CD14-positive monocyte (primary cell): ENCODE results near the gene CXCR6. TPM values are rescaled to one million over a fixed set of nuclear protein-coding genes. Genes with fewer than 3 reads are reported as not detected.

Experiments used
- DNase-seq, 3 donors: peaks; one replicate each; pipeline ENCODE4 v3.0.0-alpha.2; 2011 to 2022
- H2AFZ ChIP-seq: 2 replicates; pipeline ENCODE4 v1.6.0; 2012; ENCODE audit warnings: mild to moderate bottlenecking, low read depth, low read length, inconsistent platforms; ENCODE audit not compliant: insufficient read depth, poor library complexity, severe bottlenecking
- H3K27ac ChIP-seq, 2 donors: 1 replicate in 1 of 2; 2 replicates in 1 of 2; pipeline ENCODE4 v1.5.1; 2012 to 2013; ENCODE audit warnings: low read length in 2 of 2, control low read depth in 1 of 2, inconsistent platforms in 1 of 2, low read depth in 1 of 2, mild to moderate bottlenecking in 1 of 2
- H3K27me3 ChIP-seq, 2 donors: one replicate each; pipeline versions ENCODE4 v1.6.0 to v1.6.1; 2011 to 2013; ENCODE audit warnings: low read length in 2 of 2; ENCODE audit not compliant: control insufficient read depth in 2 of 2, insufficient read depth in 2 of 2
- H3K36me3 ChIP-seq, 2 donors: replicated peaks in 1 of 2; 1 replicate in 1 of 2; 2 replicates in 1 of 2; pipeline versions ENCODE4 v1.5.1 to v1.6.1; 2012 to 2013; ENCODE audit warnings: low read length in 2 of 2, control low read depth in 1 of 2, inconsistent platforms in 1 of 2, mild to moderate bottlenecking in 1 of 2; ENCODE audit not compliant: insufficient read depth in 2 of 2, control insufficient read depth in 1 of 2
- H3K4me1 ChIP-seq, 2 donors: 1 replicate in 1 of 2; 2 replicates in 1 of 2; pipeline versions ENCODE4 v1.5.1 to v1.6.1; 2012 to 2013; ENCODE audit warnings: low read length in 2 of 2, control low read depth in 1 of 2, inconsistent platforms in 1 of 2, mild to moderate bottlenecking in 1 of 2, moderate library complexity in 1 of 2; ENCODE audit not compliant: insufficient read depth in 2 of 2, control insufficient read depth in 1 of 2
- H3K4me2 ChIP-seq: replicated peaks from 2 replicates; pipeline ENCODE3; 2012; ENCODE audit warnings: low read length, moderate library complexity, mild to moderate bottlenecking; ENCODE audit not compliant: poor library complexity, severe bottlenecking; ENCODE audit errors: extremely low read depth
- H3K4me3 ChIP-seq, 3 experiments: fragments of 200-600 bp in 1 of 3; sonication (generic) in 1 of 3; replicated peaks in 1 of 3; 1 replicate in 2 of 3; 2 replicates in 1 of 3; pipeline ENCODE4 v1.5.1; 2011 to 2013; ENCODE audit warnings: low read length in 3 of 3, mild to moderate bottlenecking in 3 of 3, control low read depth in 2 of 3, low read depth in 2 of 3, inconsistent platforms in 1 of 3, moderate library complexity in 1 of 3
- H3K79me2 ChIP-seq: 2 replicates; pipeline ENCODE4 v1.6.0; 2012; ENCODE audit warnings: mild to moderate bottlenecking, control low read depth, inconsistent platforms, low read length, moderate library complexity; ENCODE audit not compliant: insufficient read depth
- H3K9ac ChIP-seq: 2 replicates; pipeline ENCODE4 v1.6.0; 2017; ENCODE audit warnings: low read length, mild to moderate bottlenecking; ENCODE audit not compliant: insufficient read depth, poor library complexity, severe bottlenecking
- H3K9me3 ChIP-seq, 2 donors: replicated peaks in 1 of 2; 1 replicate in 1 of 2; 2 replicates in 1 of 2; pipeline versions ENCODE4 v1.5.1 to v1.6.1; 2012 to 2013; ENCODE audit warnings: low read length in 2 of 2, control low read depth in 1 of 2; ENCODE audit not compliant: control insufficient read depth in 1 of 2, insufficient read depth in 1 of 2
- H4K20me1 ChIP-seq: 2 replicates; pipeline ENCODE4 v1.6.0; 2012; ENCODE audit warnings: mild to moderate bottlenecking, low read length, control low read depth, moderate library complexity; ENCODE audit not compliant: insufficient read depth
- H3K27ac Mint-ChIP-seq, 7 donors: one replicate each; pipeline ENCODE4 v1.8.0; 2020; ENCODE audit warnings: mild to moderate bottlenecking in 7 of 7, mixed read lengths in 7 of 7, moderate library complexity in 6 of 7, inconsistent platforms in 2 of 7
- H3K27me3 Mint-ChIP-seq, 3 donors: one replicate each; pipeline ENCODE4 v1.8.0; 2021 to 2022; ENCODE audit warnings: low read depth in 3 of 3, mild to moderate bottlenecking in 3 of 3, mixed read lengths in 3 of 3, moderate library complexity in 3 of 3, inconsistent platforms in 1 of 3
- H3K36me3 Mint-ChIP-seq, 2 donors: one replicate each; pipeline ENCODE4 v1.8.0; 2020; ENCODE audit warnings: mixed read lengths in 2 of 2, inconsistent platforms in 1 of 2, mild to moderate bottlenecking in 1 of 2
- H3K4me1 Mint-ChIP-seq: one replicate; pipeline ENCODE4 v1.8.0; 2020; ENCODE audit warnings: mild to moderate bottlenecking, mixed read lengths
- H3K4me3 Mint-ChIP-seq, 2 donors: one replicate each; pipeline ENCODE4 v1.8.0; 2020; ENCODE audit warnings: mild to moderate bottlenecking in 2 of 2, mixed read lengths in 2 of 2, moderate library complexity in 1 of 2
- H3K9me3 Mint-ChIP-seq, 7 donors: one replicate each; pipeline ENCODE4 v1.8.0; 2020 to 2022; ENCODE audit warnings: mixed read lengths in 7 of 7, mild to moderate bottlenecking in 6 of 7, moderate library complexity in 6 of 7, inconsistent platforms in 2 of 7
- WGBS: methylation state at CpG from one replicate; pipeline ENCODE4 v1.1.5; 2013; ENCODE audit warnings: missing lambda C conversion rate; ENCODE audit not compliant: insufficient coverage; 5-methylcytosine and 5-hydroxymethylcytosine counted together
- intact Hi-C, 2 donors: fragments of 100-400 bp; cut with micrococcal nuclease; formaldehyde crosslinking; loops; one replicate each; pipeline versions ENCODE4 v1.15.0 to v1.15.1; 2023
- polyA plus RNA-seq, 3 donors: library from polyadenylated mRNA; depleted of rRNA in 1 of 3; unstranded in 2 of 3; stranded (reverse) in 1 of 3; fragments of 300-500 nt in 2 of 3; fragments of >200 nt in 1 of 3; fragmentation: Illumina TruSeq in 2 of 3; gene quantifications; 1 replicate in 2 of 3; 2 replicates in 1 of 3; pipeline ENCODE4 v1.2.3, GENCODE V29; 2012 to 2021
- TF ChIP-seq, protein P1 (sequence below): fragments of 200-600 bp; IDR thresholded peaks from one replicate; pipeline ENCODE4 v1.8.0; 2022; ENCODE audit warnings: antibody characterized with exemption, mild to moderate bottlenecking

CXCR6 gene
- polyA plus RNA-seq, 3 donors: 0.10 TPM; not detected in 2

DNA sequence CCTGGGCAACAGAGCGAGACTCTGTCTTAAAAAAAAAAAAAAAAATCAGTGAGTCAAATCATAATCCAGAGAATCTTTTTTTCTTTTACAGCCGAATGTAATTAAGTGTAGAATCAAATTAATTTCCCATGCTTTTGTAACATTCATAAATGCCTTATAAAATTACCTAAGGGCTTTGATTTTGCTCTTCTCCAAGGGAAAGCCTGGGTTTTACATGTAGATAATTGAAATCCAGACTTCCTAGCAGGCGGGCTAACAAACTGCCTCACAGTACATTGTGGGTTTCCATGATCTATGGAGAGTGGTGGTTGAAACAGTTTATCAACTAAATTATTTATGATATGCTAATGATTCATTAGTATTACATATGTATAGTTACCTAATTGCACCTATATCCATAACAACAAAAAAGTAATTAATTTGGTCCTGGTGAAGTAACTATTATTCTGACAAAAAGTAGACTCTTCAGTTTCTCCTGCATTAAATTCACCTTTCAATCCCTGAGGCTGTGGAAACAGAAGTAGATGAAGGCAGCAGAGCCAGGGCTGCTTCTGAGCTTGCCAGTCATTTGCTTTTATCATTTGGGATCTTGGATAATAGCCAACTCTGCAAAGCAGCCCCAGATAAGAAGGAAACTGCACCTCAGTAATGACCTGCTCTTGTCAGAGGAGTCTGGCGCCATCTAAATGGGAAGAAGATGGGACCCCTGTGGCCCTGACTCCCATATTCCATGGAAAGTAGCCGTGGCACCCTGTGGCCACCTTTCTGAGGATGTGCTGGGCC, 47.4 kb upstream of the CXCR6 start:
- peaks cover 16% of the 10 kb centered on the region for H3K4me1 Mint-ChIP-seq
- no peaks in the 10 kb centered on the region for H3K27me3 ChIP-seq
- H3K27ac Mint-ChIP-seq: no peak overlapping the region
- H3K4me3 Mint-ChIP-seq: no peak overlapping the region
- H3K36me3 ChIP-seq: no peaks in the 10 kb centered on the region
- intact Hi-C loops: no loop called here
- TF ChIP-seq, protein P1, sequence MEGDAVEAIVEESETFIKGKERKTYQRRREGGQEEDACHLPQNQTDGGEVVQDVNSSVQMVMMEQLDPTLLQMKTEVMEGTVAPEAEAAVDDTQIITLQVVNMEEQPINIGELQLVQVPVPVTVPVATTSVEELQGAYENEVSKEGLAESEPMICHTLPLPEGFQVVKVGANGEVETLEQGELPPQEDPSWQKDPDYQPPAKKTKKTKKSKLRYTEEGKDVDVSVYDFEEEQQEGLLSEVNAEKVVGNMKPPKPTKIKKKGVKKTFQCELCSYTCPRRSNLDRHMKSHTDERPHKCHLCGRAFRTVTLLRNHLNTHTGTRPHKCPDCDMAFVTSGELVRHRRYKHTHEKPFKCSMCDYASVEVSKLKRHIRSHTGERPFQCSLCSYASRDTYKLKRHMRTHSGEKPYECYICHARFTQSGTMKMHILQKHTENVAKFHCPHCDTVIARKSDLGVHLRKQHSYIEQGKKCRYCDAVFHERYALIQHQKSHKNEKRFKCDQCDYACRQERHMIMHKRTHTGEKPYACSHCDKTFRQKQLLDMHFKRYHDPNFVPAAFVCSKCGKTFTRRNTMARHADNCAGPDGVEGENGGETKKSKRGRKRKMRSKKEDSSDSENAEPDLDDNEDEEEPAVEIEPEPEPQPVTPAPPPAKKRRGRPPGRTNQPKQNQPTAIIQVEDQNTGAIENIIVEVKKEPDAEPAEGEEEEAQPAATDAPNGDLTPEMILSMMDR: no peak
- no peak overlapping the region for H3K4me3 ChIP-seq
- H2AFZ ChIP-seq: no peak overlapping the region
- no peaks in the 10 kb centered on the region for H3K36me3 Mint-ChIP-seq
- peaks cover 0 to under 1% (median 0%) of the 10 kb centered on the region in 7 donors for H3K9me3 Mint-ChIP-seq
- H3K27ac ChIP-seq: no peak overlapping the region
- H3K4me2 ChIP-seq: no peak overlapping the region
- no peak overlapping the region for H3K9ac ChIP-seq
- H3K9me3 ChIP-seq: no peaks in the 10 kb centered on the region
- H3K4me1 ChIP-seq: no peaks in the 10 kb centered on the region
- 100% methylated on average over 1 of the region's 5 CpGs for WGBS
- DNase-seq: no peak
- H3K27me3 Mint-ChIP-seq: peaks cover 0 to 6% (median 2%) of the 10 kb centered on the region in 3 donors
- H3K79me2 ChIP-seq: no peaks in the 10 kb centered on the region
- H4K20me1 ChIP-seq: no peaks in the 10 kb centered on the region

DNA sequence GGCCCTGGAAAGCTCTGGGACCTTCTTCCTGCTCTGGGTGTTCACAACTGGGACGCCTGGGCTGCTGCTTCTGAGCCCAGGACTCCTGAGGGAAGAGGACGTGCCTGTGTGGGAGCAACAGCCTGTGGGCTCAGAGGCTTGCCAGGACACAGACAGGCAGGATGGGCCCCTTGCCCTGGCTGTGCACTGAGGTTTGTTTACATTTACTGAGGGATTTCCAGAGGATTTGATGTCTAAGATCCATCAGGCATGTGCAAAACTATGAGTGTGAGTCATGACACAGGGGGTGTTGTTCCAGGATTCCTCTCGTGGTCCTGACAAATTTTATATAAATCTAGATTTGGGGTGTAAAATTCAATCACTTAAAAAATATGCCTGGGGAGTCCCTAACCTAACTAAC, 46.3 kb upstream of the CXCR6 start:
- peaks cover 0 to 2% (median 0%) of the 10 kb centered on the region in 7 donors for H3K9me3 Mint-ChIP-seq
- Histone ChIP-seq H3K9ac (no peak overlapping the region), H3K9me3 (no peaks in the 10 kb centered on the region), H3K4me3 (no peak overlapping the region), H3K36me3 (no peaks in the 10 kb centered on the region), H3K27me3 (no peaks in the 10 kb centered on the region), H3K4me1 (no peaks in the 10 kb centered on the region), H3K4me2 (no peak overlapping the region), H2AFZ (no peak overlapping the region), H3K27ac (no peak overlapping the region), H4K20me1 (no peaks in the 10 kb centered on the region), H3K79me2 (no peaks in the 10 kb centered on the region)
- H3K36me3 Mint-ChIP-seq: no peaks in the 10 kb centered on the region
- no peak overlapping the region for H3K4me3 Mint-ChIP-seq
- WGBS: 91% methylated on average over 2 of the region's 3 CpGs
- TF ChIP-seq, protein P1: no peak
- no peak overlapping the region for H3K27ac Mint-ChIP-seq
- no peak for DNase-seq
- H3K4me1 Mint-ChIP-seq: peaks cover 16% of the 10 kb centered on the region
- intact Hi-C loops: no loop called here
- H3K27me3 Mint-ChIP-seq: peaks cover 0 to 6% (median 2%) of the 10 kb centered on the region in 3 donors
